Measurements from ENCODE around the gene TAS2R10. TPM values are rescaled to one million over a fixed set of nuclear protein-coding genes. Genes with fewer than 3 reads are reported as not detected.

Gene TAS2R10
- 1.2 and 1.8 TPM in 2 replicates for total RNA-seq

GRCh38 chr12:10826258-10826657 lies at the start of gene TAS2R10:
TSS of gene TAS2R10 (minus strand) at chr12:10826358. CDS start at chr12:10826269, 89 bp downstream.

GRCh38 chr12:10849425-10849878 lies 23.3 kb upstream of the TAS2R10 start, which contains the start of gene PRR4:
TSS of gene PRR4 (minus strand) at chr12:10849475. CDS start at chr12:10849437, 38 bp downstream.

GRCh38 chr12:10810068-10810467 lies 16.1 kb downstream of the TAS2R10 start, which contains the start of gene TAS2R9:
TSS of gene TAS2R9 (minus strand) at chr12:10810168. CDS start at chr12:10810075, 93 bp downstream.

GRCh38 chr12:10807186-10807585 lies 19.0 kb downstream of the TAS2R10 start, which contains the start of gene TAS2R8:
TSS of gene TAS2R8 (minus strand) at chr12:10807286. CDS start at chr12:10806980, 306 bp downstream.

GRCh38 chr12:10802587-10802986 lies 23.6 kb downstream of the TAS2R10 start, which contains the start of gene TAS2R7:
TSS of gene TAS2R7 (minus strand) at chr12:10802627. CDS start at chr12:10802570, 57 bp downstream.

Small RNA genes lying within 50 kb of the gene (small RNA-seq; reads per million reads assigned to genes)
- not detected for gene PRR4

Other genes with a start within 250 kb of the TAS2R10 start
- 13.5 and 15.1 TPM in 2 replicates for gene MAGOHB, start 212.7 kb downstream of the TAS2R10 start, total RNA-seq
- gene STYK1, start 152.3 kb downstream of the TAS2R10 start, total RNA-seq: 2.3 and 4.9 TPM in 2 replicates
- 167 and 170 TPM in 2 replicates for gene YBX3, start 103.0 kb downstream of the TAS2R10 start, total RNA-seq
- 0.16 TPM in 1 of 2 replicates, not detected in the other for gene TAS2R7, start 23.7 kb downstream of the TAS2R10 start, total RNA-seq
- gene TAS2R8, start 19.1 kb downstream of the TAS2R10 start, total RNA-seq: 0.12 TPM in 1 of 2 replicates, not detected in the other
- gene TAS2R9, start 16.2 kb downstream of the TAS2R10 start, total RNA-seq: not detected in 2 replicates
- gene PRR4, start 23.1 kb upstream of the TAS2R10 start, total RNA-seq: 1.7 and 10.5 TPM in 2 replicates
- 19.8 and 37.5 TPM in 2 replicates for gene PRH1, start 57.9 kb upstream of the TAS2R10 start, total RNA-seq
- 1.8 and 3.4 TPM in 2 replicates for gene TAS2R13, start 83.2 kb upstream of the TAS2R10 start, total RNA-seq
- not detected in 2 replicates for gene PRH2, start 102.9 kb upstream of the TAS2R10 start, total RNA-seq
- gene TAS2R14, start 112.9 kb upstream of the TAS2R10 start, total RNA-seq: 2.9 and 7.0 TPM in 2 replicates
- 4.7 and 7.0 TPM in 2 replicates for gene TAS2R50, start 160.6 kb upstream of the TAS2R10 start, total RNA-seq
- 3.3 and 7.5 TPM in 2 replicates for gene TAS2R20, start 171.9 kb upstream of the TAS2R10 start, total RNA-seq
- 4.9 and 9.6 TPM in 2 replicates for gene TAS2R19, start 196.3 kb upstream of the TAS2R10 start, total RNA-seq
- gene TAS2R31, start 205.0 kb upstream of the TAS2R10 start, total RNA-seq: 6.4 and 10.9 TPM in 2 replicates
- 2.2 and 6.8 TPM in 2 replicates for gene TAS2R46, start 235.9 kb upstream of the TAS2R10 start, total RNA-seq

Data from hair follicle dermal papilla cell (primary cell).